Retinal pigment epithelial cell (primary cell): ENCODE data around the gene PRICKLE3.

Experiments
- DNase-seq: peaks from one replicate; pipeline ENCODE4 v3.0.0-alpha.2; 2010; ENCODE audit warnings: low read depth
- H3K4me3 ChIP-seq: 2 replicates; pipeline ENCODE4 v1.5.1; 2011; ENCODE audit warnings: mild to moderate bottlenecking, low read length, control low read depth, moderate library complexity
- TF ChIP-seq, protein P1 (sequence below): conservative IDR thresholded peaks from 2 replicates; pipeline ENCODE4 v1.5.1; 2011; ENCODE audit warnings: low read depth, low read length, control low read depth, inconsistent platforms

The PRICKLE3 gene

DNA sequence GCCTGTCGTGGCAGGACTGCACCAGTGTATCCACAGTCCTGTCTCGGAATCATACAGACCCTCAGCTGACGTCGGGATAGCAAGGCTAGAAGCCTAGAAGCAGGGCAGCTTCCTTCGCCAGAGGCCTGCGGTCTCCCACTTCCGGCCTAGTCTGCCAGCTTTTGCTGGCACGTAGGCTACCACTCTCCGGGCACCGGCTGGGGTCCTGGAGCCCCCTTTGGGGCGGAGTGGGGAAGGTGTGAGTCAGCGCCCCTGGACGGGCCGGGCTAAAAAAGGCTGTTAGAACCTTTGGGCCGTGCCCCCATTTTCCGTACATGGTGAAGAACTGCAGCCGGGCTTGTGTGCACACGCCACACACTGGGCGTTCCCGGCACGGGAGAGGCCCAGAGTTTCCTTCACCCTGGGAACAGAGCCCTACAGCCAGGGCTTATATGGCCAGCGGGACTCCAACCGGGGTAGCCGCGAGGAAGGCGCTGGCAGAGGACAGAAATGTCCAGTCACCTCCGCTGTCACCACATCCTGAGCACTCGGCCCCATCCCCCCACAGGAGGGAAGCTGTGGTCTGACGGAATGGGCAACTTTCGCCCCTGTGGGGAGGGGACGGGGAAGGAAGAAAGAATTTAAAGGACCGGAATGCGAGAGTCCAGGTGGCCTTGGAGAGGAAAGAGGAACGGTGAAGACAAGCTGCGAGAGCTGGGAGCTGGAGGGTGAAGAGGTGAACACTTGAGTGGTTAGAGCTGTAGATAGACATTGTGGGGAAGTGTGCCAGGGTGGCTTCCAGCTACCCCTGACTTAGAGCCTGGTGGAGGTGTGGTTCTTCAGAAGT lies 19.0 kb downstream of the PRICKLE3 start:
- peak overlapping the region; percentile 30 for H3K4me3 ChIP-seq
- no peak for DNase-seq
- TF ChIP-seq, protein P1, sequence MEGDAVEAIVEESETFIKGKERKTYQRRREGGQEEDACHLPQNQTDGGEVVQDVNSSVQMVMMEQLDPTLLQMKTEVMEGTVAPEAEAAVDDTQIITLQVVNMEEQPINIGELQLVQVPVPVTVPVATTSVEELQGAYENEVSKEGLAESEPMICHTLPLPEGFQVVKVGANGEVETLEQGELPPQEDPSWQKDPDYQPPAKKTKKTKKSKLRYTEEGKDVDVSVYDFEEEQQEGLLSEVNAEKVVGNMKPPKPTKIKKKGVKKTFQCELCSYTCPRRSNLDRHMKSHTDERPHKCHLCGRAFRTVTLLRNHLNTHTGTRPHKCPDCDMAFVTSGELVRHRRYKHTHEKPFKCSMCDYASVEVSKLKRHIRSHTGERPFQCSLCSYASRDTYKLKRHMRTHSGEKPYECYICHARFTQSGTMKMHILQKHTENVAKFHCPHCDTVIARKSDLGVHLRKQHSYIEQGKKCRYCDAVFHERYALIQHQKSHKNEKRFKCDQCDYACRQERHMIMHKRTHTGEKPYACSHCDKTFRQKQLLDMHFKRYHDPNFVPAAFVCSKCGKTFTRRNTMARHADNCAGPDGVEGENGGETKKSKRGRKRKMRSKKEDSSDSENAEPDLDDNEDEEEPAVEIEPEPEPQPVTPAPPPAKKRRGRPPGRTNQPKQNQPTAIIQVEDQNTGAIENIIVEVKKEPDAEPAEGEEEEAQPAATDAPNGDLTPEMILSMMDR = no peak

DNA sequence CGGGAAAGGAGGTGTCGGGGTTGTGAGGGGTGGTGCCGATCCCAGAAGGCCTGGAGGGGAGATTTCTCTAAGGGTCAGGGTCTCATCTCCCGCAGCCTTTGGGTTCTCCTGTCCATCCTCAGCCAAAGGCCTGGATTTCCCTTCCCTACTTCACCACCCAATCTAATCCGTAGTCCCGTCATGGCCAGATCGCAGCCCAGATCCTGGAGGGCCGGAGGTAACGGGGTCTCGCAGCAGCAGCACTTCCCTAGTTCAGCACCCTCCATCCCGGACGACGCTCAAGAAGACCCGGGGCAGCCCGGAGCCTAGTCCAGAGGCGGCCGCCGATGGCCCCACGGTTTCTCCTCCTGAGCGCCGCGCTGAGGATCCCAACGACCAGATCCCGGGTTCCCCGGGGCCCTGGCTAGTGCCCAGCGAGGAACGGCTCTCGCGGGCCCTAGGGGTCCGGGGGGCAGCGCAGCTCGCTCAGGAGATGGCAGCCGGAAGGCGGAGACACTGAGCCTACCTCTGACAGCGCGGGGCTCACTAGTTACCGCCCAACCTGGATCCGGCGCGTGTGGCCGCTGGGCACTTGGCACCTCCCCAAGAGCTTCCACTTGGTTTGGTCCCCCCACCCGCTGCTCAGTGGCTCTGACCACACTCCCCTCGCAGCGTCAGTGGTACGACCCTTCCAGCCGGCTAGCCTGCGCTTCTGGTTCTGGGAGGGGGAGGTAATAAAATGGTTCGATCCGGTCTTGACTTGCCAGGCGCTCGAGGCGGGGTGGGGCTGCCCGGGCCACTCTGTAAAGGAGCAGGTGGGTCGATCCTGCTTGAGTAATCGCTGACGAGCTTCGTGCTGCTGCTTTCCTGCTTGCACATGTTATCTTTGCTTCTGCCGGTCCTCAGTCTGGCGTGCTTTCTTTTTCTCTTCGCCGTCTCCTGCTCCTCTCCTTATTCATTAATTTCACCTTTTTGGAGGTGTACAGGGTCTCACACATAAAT lies 20.0 kb downstream of the PRICKLE3 start:
- no peak for DNase-seq
- TF ChIP-seq, protein P1 = peak; percentile 32
- peak overlapping the region; percentile 25 for H3K4me3 ChIP-seq

DNA sequence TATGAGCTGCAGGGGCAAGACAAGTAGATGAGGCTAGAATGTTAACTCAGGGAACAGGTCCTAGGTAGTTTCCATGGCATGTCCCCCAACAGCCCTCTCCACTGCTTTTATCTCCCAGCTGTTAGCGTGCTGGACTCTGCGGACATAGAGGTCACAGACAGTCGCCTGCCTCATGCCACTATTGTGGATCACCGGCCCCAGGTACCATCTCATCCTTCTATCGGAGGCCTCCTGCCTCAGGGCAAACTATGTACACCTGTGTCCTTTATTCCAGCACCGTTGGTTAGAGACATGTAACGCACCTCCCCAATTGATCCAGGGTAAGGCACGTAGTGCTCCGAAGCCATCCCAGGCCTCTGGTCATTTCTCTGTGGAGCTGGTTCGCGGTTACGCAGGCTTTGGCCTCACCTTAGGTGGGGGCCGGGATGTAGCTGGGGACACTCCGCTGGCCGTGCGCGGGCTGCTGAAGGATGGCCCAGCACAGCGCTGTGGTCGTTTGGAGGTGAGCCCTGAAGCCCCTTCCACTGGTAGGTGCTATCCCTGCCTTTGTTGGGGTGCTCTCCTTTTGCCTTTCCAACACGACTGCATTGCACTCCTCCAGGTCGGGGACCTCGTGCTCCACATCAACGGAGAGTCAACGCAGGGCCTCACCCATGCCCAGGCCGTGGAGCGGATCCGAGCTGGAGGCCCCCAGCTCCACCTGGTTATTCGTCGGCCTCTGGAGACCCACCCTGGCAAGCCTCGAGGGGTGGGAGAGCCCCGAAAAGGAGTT lies 21.4 kb downstream of the PRICKLE3 start:
- no peak for DNase-seq
- no peak overlapping the region for H3K4me3 ChIP-seq
- TF ChIP-seq, protein P1 = no peak

- DNase-seq = no peak
- H3K4me3 ChIP-seq = peak overlapping the region; percentile 37
- TF ChIP-seq, protein P1 = peak; percentile 39
Observed at GRCh38 chrX:49163555-49164419, 22.4 kb downstream of the PRICKLE3 start.

GRCh38 chrX:49162620-49163019 lies 23.6 kb downstream of the PRICKLE3 start, which contains the start of gene MAGIX:
TSS of gene MAGIX (plus strand) at chrX:49162758. CDS start at chrX:49162890, 132 bp downstream.
- TF ChIP-seq, protein P1 = no peak
- no peak for DNase-seq
- peak within 1 kb of the TSS; percentile 35 for H3K4me3 ChIP-seq

- no peak for DNase-seq
- TF ChIP-seq, protein P1 = no peak
- no peak overlapping the region for H3K4me3 ChIP-seq
Observed at GRCh38 chrX:49161632-49162031, 24.5 kb downstream of the PRICKLE3 start.
